WTC11 (cell line): ENCODE results near the gene PPP5C. TPM values are rescaled to one million over a fixed set of nuclear protein-coding genes. Genes with fewer than 3 reads are reported as not detected.
"Not testable (repeated sequence)": the region's sequence is repeated elsewhere in the genome, so short reads cannot be mapped to it uniquely, and the experiment has no call there.

Experiments used
- ATAC-seq: fragments of 200-7000 bp; cut with Tn5 transposase; 2 replicates; pipeline ENCODE4 v1.10.0; 2021; ENCODE audit warnings: mild to moderate bottlenecking, moderate library complexity
- CTCF ChIA-PET: fragments of 300-600 bp; sonication (Branson Sonifier 250); formaldehyde crosslinking; loops from one replicate; lab custom pipeline; 2021; ENCODE audit warnings: antibody characterized with exemption; lab: Charles Lee
- POLR2A ChIA-PET: fragments of 350-600 bp; sonication (Branson Sonifier 250); formaldehyde crosslinking; loops from one replicate; lab custom pipeline; 2021; ENCODE audit warnings: antibody characterized with exemption; lab: Charles Lee
- DNase-seq: peaks from one replicate; pipeline ENCODE4 v3.0.0; 2021; ENCODE audit warnings: low spot score
- H3K27ac Mint-ChIP-seq: 2 replicates; pipeline ENCODE4 v1.8.0; 2021; ENCODE audit warnings: mixed read lengths
- H3K27me3 Mint-ChIP-seq: 2 replicates; pipeline ENCODE4 v1.8.0; 2021; ENCODE audit warnings: low read depth, mild to moderate bottlenecking, moderate library complexity, mixed read lengths
- H3K36me3 Mint-ChIP-seq: 2 replicates; pipeline ENCODE4 v1.8.0; 2021; ENCODE audit warnings: mixed read lengths
- H3K4me1 Mint-ChIP-seq: 2 replicates; pipeline ENCODE4 v1.8.0; 2022; ENCODE audit warnings: mixed read lengths
- H3K4me3 Mint-ChIP-seq: 2 replicates; pipeline ENCODE4 v1.8.0; 2021; ENCODE audit warnings: mild to moderate bottlenecking, moderate library complexity, mixed read lengths
- H3K9me3 Mint-ChIP-seq: 2 replicates; pipeline ENCODE4 v1.8.0; 2021; ENCODE audit warnings: mixed read lengths
- CREM ChIP-seq: sonication (generic); formaldehyde crosslinking; IDR thresholded peaks from 2 replicates; pipeline ENCODE4 v1.8.1; 2022; ENCODE audit warnings: mild to moderate bottlenecking, missing genetic modification reagents, moderate library complexity
- ELF4 ChIP-seq: sonication (generic); formaldehyde crosslinking; IDR thresholded peaks from 2 replicates; pipeline ENCODE4 v1.8.1; 2022; ENCODE audit warnings: low read depth, mild to moderate bottlenecking, moderate library complexity, missing genetic modification reagents
- ETV6 ChIP-seq: sonication (generic); formaldehyde crosslinking; IDR thresholded peaks from 2 replicates; pipeline ENCODE4 v1.8.1; 2022; ENCODE audit warnings: mild to moderate bottlenecking, missing genetic modification reagents
- FOXP1 ChIP-seq: sonication (generic); formaldehyde crosslinking; IDR thresholded peaks from 2 replicates; pipeline ENCODE4 v1.8.0; 2022; ENCODE audit warnings: missing genetic modification reagents, mild to moderate bottlenecking, moderate library complexity, borderline replicate concordance
- OVOL2 ChIP-seq: fragments of 250-450 bp; sonication (Bioruptor Pico); IDR thresholded peaks from 2 replicates; pipeline ENCODE4 v1.9.0; 2021; ENCODE audit warnings: mild to moderate bottlenecking, borderline replicate concordance
- RORB ChIP-seq: fragments of 250-450 bp; sonication (Bioruptor Pico); IDR thresholded peaks from 2 replicates; pipeline ENCODE4 v1.9.0; 2021; ENCODE audit warnings: mild to moderate bottlenecking
- ZNF396 ChIP-seq: fragments of 250-450 bp; sonication (Bioruptor Pico); IDR thresholded peaks from 2 replicates; pipeline ENCODE4 v1.8.0; 2021; ENCODE audit warnings: mild to moderate bottlenecking, moderate library complexity, borderline replicate concordance
- ZNF423 ChIP-seq: fragments of 250-450 bp; sonication (Bioruptor Pico); IDR thresholded peaks from 2 replicates; pipeline ENCODE4 v2.1.2; 2022; ENCODE audit warnings: mild to moderate bottlenecking, moderate library complexity
- total RNA-seq: library from RNA; stranded (reverse); gene quantifications from 3 replicates; pipeline ENCODE4 v1.2.3, GENCODE V29; 2021
- TF ChIP-seq, protein P1 (sequence below): fragments of 250-450 bp; sonication (Bioruptor Pico); IDR thresholded peaks from 2 replicates; pipeline ENCODE4 v1.9.0; 2021; ENCODE audit warnings: moderate library complexity, mild to moderate bottlenecking, inconsistent platforms, borderline replicate concordance
- TF ChIP-seq, protein P2 (sequence below): sonication (generic); formaldehyde crosslinking; IDR thresholded peaks from 2 replicates; pipeline ENCODE4 v1.8.0; 2023; ENCODE audit warnings: mild to moderate bottlenecking, missing genetic modification reagents
- TF ChIP-seq, protein P3 (sequence below): sonication (generic); formaldehyde crosslinking; IDR thresholded peaks from 2 replicates; pipeline ENCODE4 v1.8.1; 2023; ENCODE audit warnings: mild to moderate bottlenecking, missing genetic modification reagents
- TF ChIP-seq, protein P4 (sequence below): sonication (generic); formaldehyde crosslinking; conservative IDR thresholded peaks from 2 replicates; pipeline ENCODE4 v1.8.1; 2023; ENCODE audit warnings: mild to moderate bottlenecking, low read depth, missing genetic modification reagents, moderate library complexity

PPP5C gene
- total RNA-seq, 1 experiment from 2014 or later: 107 TPM

DNA sequence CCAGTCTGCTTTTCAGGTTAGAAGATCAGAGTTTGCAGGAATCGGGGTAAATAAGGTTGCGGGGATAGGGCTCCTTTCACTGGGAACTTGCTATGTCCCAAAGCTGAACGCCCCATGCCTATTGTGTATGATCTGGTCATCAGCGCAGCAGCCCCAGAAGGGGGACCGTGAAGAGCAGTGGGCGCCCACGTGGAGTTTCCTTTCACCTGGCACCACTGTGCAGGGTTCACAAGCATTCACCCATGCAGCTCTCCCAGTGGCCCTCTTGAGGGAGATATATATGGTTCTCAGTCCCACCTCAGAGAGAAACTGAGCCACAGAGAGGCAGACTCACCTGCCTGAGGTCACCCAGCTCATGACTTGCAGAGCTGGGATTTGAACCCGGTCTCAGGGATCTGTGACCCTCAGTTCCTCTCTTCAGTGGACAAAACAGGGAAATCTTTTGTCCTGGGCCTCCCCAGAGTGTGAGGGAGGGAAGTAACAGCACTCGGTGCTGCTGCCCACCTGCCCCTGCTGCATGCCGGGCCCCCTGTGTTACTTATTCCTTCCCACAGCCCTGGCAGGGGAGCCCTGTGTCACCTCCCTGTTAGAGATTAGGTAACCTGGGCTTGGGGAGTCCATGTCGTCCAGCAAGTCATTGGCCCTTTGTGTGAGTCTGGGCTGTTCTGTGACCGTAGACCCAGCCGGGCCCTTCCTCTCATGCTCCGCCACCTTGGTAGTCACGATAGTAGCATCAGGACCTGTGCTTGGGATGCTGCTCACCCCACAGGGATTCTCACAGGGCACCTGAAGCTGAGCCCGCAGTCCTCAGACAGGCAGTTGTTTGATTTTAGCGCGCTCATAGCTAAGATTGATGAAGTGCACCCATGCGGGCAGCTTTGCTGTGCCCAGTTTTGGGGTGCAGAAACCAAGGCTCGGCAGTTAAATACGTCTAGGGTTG, 27.9 kb downstream of the PPP5C start:
- no peak for ATAC-seq
- Mint-ChIP-seq H3K27me3 (no peaks in the 10 kb centered on the region), H3K9me3 (no peaks in the 10 kb centered on the region), H3K4me1 (peaks cover 39% of the 10 kb centered on the region), H3K4me3 (no peak overlapping the region), H3K36me3 (peaks cover 42% of the 10 kb centered on the region), H3K27ac (peak overlapping the region; percentile 76)
- no peak for TF ChIP-seq CREM (CRISPR knock-in tag)
- TF ChIP-seq OVOL2: no peak
- TF ChIP-seq, protein P1, sequence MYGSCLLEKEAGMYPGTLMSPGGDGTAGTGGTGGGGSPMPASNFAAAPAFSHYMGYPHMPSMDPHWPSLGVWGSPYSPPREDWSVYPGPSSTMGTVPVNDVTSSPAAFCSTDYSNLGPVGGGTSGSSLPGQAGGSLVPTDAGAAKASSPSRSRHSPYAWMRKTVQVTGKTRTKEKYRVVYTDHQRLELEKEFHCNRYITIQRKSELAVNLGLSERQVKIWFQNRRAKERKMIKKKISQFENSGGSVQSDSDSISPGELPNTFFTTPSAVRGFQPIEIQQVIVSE (CRISPR knock-in tag): no peak
- TF ChIP-seq ELF4: no peak
- TF ChIP-seq, protein P2, sequence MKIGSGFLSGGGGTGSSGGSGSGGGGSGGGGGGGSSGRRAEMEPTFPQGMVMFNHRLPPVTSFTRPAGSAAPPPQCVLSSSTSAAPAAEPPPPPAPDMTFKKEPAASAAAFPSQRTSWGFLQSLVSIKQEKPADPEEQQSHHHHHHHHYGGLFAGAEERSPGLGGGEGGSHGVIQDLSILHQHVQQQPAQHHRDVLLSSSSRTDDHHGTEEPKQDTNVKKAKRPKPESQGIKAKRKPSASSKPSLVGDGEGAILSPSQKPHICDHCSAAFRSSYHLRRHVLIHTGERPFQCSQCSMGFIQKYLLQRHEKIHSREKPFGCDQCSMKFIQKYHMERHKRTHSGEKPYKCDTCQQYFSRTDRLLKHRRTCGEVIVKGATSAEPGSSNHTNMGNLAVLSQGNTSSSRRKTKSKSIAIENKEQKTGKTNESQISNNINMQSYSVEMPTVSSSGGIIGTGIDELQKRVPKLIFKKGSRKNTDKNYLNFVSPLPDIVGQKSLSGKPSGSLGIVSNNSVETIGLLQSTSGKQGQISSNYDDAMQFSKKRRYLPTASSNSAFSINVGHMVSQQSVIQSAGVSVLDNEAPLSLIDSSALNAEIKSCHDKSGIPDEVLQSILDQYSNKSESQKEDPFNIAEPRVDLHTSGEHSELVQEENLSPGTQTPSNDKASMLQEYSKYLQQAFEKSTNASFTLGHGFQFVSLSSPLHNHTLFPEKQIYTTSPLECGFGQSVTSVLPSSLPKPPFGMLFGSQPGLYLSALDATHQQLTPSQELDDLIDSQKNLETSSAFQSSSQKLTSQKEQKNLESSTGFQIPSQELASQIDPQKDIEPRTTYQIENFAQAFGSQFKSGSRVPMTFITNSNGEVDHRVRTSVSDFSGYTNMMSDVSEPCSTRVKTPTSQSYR (CRISPR knock-in tag): no peak
- no peak for TF ChIP-seq RORB (CRISPR knock-in tag)
- POLR2A ChIA-PET: interaction anchor here (0.5 kb wide), 1 partner anchor 128 kb away, joined by 5 read pairs; no protein-coding TSS in a partner anchor
- no peak for DNase-seq
- CTCF ChIA-PET: interaction anchor here (0.9 to 3.8 kb wide), 4 partner anchors 21 to 346 kb away, joined by 3 to 16 read pairs (median 6); no protein-coding TSS in a partner anchor

DNA sequence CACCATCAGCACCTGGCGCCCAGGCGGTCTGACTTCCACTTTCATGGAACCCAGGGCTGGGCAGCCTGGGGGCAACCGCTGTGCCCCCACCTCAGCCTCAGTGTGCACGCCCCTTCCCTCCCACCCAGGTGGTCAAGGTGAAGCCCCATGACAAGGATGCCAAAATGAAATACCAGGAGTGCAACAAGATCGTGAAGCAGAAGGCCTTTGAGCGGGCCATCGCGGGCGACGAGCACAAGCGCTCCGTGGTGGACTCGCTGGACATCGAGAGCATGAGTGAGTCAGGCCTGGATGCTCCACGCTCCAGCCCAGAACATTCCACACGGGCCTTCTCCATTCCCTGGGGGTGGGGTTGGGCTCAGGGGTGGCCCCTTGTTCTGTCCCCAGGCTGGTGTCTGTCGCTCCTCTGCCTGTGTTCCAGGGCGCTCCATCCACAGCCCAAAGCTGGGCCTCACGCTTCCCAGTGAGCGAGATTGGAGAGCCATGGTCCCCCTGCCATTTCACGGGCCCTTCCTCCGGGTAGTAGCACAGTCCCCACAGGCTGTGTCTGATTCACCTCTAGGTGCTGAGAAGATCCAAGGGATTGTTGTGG, 28.7 kb downstream of the PPP5C start:
- Mint-ChIP-seq H3K27ac (0 out of 2 replicates have a peak overlapping the region, but pooled peaks have one; percentile 37), H3K4me1 (peaks cover 39% of the 10 kb centered on the region), H3K36me3 (peaks cover 46% of the 10 kb centered on the region)
- DNase-seq, H3K27me3 Mint-ChIP-seq, H3K9me3 Mint-ChIP-seq, ATAC-seq, POLR2A ChIA-PET, H3K4me3 Mint-ChIP-seq: not testable (repeated sequence)
- CTCF ChIA-PET: interaction anchor here (0.6 to 3.8 kb wide), 2 partner anchors 95 to 155 kb away, joined by 3 to 16 read pairs; no protein-coding TSS in a partner anchor

DNA sequence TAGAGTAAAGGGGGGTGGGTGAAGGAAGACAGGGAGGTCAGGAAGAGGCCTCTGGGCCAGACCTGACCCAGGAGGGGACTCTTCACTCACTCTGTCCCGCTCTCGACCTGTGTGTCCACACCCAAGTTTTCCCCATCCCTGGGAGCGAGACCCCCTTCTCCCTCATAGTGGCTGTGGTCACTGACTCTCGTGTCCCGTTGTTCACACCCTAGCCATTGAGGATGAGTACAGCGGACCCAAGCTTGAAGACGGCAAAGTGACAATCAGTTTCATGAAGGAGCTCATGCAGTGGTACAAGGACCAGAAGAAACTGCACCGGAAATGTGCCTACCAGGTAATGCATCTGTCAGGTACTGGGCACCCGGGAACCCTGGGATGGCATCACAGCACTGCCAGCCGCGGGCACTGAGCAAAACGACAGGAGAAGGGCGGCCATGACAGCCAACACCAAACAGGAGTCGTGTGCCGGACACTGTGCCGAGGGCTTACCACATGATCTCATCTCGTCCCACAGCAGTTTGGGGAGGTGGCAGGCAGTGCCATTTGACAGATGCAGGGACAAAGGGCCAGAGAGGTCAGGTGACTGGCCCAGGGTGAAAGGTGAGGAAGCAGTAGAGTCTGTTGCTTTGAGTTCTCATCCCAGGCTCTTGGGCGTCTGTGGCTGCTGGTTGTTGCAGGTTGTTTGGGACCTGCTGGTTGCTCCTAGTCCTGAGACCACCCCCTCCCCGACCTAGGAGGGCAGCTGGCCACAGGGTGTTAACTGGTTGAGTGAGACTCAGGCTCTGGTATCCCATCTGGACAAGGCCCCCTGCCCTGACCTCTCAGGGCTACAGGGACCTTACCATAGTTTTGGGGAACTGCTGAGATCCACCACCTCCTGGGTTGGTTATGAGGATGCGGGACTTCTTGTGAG, 29.6 kb downstream of the PPP5C start:
- Mint-ChIP-seq H3K27ac (0 out of 2 replicates have a peak overlapping the region, but pooled peaks have one; percentile 37), H3K27me3 (no peaks in the 10 kb centered on the region)
- TF ChIP-seq ETV6 (CRISPR knock-in tag) (no peak), FOXP1 (CRISPR knock-in tag) (no peak), ZNF396 (CRISPR knock-in tag) (no peak), ZNF423 (no peak)
- TF ChIP-seq, protein P3, sequence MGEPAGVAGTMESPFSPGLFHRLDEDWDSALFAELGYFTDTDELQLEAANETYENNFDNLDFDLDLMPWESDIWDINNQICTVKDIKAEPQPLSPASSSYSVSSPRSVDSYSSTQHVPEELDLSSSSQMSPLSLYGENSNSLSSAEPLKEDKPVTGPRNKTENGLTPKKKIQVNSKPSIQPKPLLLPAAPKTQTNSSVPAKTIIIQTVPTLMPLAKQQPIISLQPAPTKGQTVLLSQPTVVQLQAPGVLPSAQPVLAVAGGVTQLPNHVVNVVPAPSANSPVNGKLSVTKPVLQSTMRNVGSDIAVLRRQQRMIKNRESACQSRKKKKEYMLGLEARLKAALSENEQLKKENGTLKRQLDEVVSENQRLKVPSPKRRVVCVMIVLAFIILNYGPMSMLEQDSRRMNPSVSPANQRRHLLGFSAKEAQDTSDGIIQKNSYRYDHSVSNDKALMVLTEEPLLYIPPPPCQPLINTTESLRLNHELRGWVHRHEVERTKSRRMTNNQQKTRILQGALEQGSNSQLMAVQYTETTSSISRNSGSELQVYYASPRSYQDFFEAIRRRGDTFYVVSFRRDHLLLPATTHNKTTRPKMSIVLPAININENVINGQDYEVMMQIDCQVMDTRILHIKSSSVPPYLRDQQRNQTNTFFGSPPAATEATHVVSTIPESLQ: no peak
- TF ChIP-seq, protein P4, sequence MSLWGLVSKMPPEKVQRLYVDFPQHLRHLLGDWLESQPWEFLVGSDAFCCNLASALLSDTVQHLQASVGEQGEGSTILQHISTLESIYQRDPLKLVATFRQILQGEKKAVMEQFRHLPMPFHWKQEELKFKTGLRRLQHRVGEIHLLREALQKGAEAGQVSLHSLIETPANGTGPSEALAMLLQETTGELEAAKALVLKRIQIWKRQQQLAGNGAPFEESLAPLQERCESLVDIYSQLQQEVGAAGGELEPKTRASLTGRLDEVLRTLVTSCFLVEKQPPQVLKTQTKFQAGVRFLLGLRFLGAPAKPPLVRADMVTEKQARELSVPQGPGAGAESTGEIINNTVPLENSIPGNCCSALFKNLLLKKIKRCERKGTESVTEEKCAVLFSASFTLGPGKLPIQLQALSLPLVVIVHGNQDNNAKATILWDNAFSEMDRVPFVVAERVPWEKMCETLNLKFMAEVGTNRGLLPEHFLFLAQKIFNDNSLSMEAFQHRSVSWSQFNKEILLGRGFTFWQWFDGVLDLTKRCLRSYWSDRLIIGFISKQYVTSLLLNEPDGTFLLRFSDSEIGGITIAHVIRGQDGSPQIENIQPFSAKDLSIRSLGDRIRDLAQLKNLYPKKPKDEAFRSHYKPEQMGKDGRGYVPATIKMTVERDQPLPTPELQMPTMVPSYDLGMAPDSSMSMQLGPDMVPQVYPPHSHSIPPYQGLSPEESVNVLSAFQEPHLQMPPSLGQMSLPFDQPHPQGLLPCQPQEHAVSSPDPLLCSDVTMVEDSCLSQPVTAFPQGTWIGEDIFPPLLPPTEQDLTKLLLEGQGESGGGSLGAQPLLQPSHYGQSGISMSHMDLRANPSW (CRISPR knock-in tag): no peak
- TF ChIP-seq, all 79 proteins: peak for 0
- Mint-ChIP-seq H3K9me3 (no peaks in the 10 kb centered on the region), H3K4me3 (no peak overlapping the region), H3K36me3 (peaks cover 54% of the 10 kb centered on the region), H3K4me1 (peaks cover 33% of the 10 kb centered on the region)
- POLR2A ChIA-PET: no interaction called here
- DNase-seq (no peak), ATAC-seq (no peak)
- CTCF ChIA-PET: no interaction called here
